GM18505 (cell line): ENCODE measurements around the gene TERF2IP.

Experiments used
- ATAC-seq: cut with Tn5 transposase; IDR thresholded peaks from one replicate; pipeline ENCODE4 v1.9.1; 2021; ENCODE audit not compliant: unreplicated experiment
- POLR2A ChIP-seq: IDR thresholded peaks from 4 replicates; pipeline ENCODE4 v1.6.1; 2011; ENCODE audit warnings: borderline replicate concordance; ENCODE audit not compliant: insufficient read depth, insufficient read length; ENCODE audit errors: extremely low read depth

The TERF2IP gene

GRCh38 chr16:75653922-75654321 lies 6.3 kb downstream of the TERF2IP start:
- ATAC-seq, result no peak
- TF ChIP-seq POLR2A, result no peak

DNA sequence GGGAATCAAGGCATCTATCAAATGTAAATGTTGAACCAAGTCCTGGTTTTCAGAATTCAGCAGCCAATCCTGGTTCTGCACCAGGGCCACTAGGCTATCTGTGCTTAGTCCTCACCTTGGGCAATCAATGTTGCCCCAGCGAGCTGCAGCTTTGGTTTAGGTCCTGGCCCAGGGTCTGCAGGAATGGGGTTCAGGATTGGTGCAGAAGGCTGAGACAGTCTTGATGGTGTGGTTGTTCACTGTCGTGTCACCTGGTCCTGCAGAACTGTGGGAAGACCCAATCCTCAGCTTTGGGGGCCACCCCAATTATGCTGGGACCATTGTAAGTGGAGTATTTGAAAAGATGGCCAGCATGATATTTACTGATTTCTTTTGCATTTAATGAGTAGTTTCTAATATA lies 10.6 kb downstream of the TERF2IP start:
- TF ChIP-seq POLR2A, result no peak
- ATAC-seq, result no peak

GRCh38 chr16:75660321-75660720 lies 12.7 kb downstream of the TERF2IP start:
- no peak for ATAC-seq
- TF ChIP-seq POLR2A, result no peak

DNA sequence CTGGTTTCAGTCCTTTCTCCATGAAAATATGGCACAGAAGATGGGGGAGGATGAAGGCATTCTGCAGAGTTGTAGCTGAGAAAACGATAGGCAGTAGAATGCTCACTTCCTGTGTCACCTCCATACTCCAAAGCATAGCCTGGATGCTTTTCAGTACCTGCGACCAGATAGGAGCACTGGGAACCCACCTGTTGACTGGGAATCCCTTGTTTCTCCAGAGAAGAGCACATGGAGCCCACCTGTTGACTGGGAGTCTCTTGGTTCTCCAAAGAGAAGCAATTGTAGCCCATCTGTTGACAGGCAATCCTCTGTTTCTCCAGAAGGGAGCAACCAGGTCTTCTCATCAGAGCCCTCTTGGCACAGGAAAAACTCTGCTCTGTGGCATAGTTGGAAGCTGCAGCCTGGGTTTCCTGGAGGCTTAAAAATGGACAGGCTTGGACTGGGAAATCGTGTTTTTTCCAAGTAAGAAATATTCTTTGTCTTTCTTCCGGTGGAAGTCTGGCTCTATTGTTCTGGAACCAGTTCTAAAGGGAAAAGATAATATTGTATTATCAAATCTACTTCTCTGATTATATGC lies 13.2 kb downstream of the TERF2IP start:
- no peak for TF ChIP-seq POLR2A

GRCh38 chr16:75667503-75667902 lies 19.9 kb downstream of the TERF2IP start:
- no peak for TF ChIP-seq POLR2A

More for the DNA sequence above, 13.2 kb downstream of the TERF2IP start:
- ATAC-seq, result no peak

GRCh38 chr16:75676909-75677308 lies 29.3 kb downstream of the TERF2IP start, which contains the start of gene CPHXL2:
TSS of gene CPHXL2 (minus strand) at chr16:75677009. CDS start at chr16:75676999, 10 bp downstream.
- TF ChIP-seq POLR2A, result no peak
- no peak for ATAC-seq

More at GRCh38 chr16:75667503-75667902, 19.9 kb downstream of the TERF2IP start:
- no peak for ATAC-seq

DNA sequence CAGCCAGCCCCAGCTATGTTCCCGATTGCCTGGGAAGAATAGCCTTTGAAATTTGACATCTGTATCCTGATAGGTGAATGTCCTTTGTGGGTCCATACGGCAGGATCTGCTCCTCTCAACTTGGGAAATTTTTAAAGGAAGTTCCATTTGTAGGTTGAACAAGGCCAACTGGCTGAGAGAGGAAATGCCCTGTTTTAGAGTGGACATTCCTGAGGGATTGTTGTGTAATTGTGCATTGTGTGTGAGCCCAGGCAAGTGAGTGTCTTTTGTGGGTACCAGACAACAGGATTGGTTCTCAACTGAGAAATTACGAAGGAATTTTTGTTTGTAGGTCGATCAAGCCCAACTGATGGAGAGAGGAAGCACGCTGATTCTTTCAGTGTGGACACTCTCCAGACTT lies 31.8 kb downstream of the TERF2IP start:
- no peak for ATAC-seq
- no peak for TF ChIP-seq POLR2A

- no peak for TF ChIP-seq POLR2A
These were observed 34.7 kb downstream of the TERF2IP start for GRCh38 chr16:75682308-75682707.

GRCh38 chr16:75687361-75687760 lies 39.8 kb downstream of the TERF2IP start:
- TF ChIP-seq POLR2A, result no peak
- ATAC-seq, result no peak

More at GRCh38 chr16:75682308-75682707, 34.7 kb downstream of the TERF2IP start:
- ATAC-seq, result no peak

- no peak for TF ChIP-seq POLR2A
- no peak for ATAC-seq
These were observed 48.1 kb downstream of the TERF2IP start for GRCh38 chr16:75695708-75696107.

DNA sequence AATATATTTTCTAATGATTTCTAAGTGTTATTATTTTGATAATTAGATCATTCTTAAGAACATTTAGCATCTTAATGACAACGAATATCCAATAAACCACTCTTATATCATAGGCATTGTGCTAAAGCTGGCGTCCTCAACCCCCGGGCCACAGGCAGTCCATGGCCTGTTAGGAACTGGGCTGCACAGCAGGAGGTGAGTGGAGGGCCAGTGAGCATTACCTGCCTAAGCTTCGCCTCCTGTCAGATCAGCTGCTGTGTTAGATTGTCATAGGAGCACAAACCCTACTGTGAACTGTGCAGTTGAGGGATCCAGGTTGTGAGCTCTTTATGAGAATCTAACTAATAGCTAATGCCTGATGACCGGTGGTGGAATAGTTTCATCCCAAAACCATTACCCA lies 50.0 kb downstream of the TERF2IP start:
- ATAC-seq, result no peak
- no peak for TF ChIP-seq POLR2A

GRCh38 chr16:75701361-75701760 lies 53.8 kb downstream of the TERF2IP start, which contains the start of gene DUXB:
TSS of gene DUXB (minus strand) at chr16:75701461. CDS start at chr16:75701418, 43 bp downstream.
- no peak for ATAC-seq
- no peak for TF ChIP-seq POLR2A

DNA sequence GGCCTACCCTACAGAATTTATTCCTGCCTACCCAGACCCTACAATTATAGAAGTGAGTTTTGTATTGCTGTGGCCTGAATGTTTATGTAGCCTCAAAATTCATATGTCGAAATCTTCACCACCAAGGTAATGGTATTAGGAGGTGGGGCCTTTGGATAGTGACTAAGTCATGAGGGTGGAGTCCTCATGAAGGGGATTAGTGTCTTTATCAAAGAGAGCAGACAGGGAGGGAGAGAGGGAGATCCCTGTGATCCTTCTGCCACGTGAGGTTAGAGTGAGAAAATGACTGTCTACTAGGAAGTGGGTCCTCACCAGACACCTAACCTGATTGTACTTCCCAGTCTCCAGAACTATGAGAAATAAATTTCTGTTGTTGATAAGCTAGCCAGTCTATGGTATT lies 54.7 kb downstream of the TERF2IP start:
- TF ChIP-seq POLR2A, result no peak
- no peak for ATAC-seq

DNA sequence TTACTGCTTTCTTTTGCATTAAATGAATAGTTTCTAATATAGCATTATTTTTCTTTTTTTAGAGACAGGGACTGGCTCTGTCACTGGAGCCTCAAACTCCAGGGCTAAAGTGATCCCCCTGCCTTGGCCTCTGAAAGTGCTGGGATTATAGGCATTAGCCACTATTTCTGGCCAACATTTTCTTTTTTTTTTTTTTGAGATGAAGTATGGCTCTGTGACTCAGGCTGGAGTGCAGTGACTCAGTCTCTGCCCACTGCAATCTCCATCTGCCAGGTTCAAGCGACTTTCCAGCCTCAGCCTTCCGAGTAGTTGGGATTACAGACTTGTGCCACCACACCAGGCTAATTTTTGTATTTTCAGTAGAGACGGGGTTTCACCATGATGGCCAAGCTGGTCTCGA lies 55.7 kb downstream of the TERF2IP start:
- no peak for ATAC-seq
- TF ChIP-seq POLR2A, result no peak
